C4-2B (cell line): ENCODE data around the gene GNB1L.

Source experiments
- H3K27ac ChIP-seq: fragments of 450-650 bp; 2 replicates; pipeline ENCODE4 v1.5.1; 2017
- CTCF ChIP-seq: fragments of 450-650 bp; conservative IDR thresholded peaks from 2 replicates; pipeline ENCODE4 v1.5.1; 2017; ENCODE audit warnings: mild to moderate bottlenecking
- ZFX ChIP-seq: fragments of 450-650 bp; IDR thresholded peaks from 2 replicates; pipeline ENCODE4 v1.6.1; 2017

Gene GNB1L

GRCh38 chr22:19751497-19752245 lies 103.0 kb downstream of the GNB1L start:
- no peak overlapping the region for H3K27ac ChIP-seq
- TF ChIP-seq ZFX (no peak), CTCF (no peak)

GRCh38 chr22:19750507-19751490 lies 103.9 kb downstream of the GNB1L start:
- no peak overlapping the region for H3K27ac ChIP-seq
- TF ChIP-seq CTCF (no peak), ZFX (no peak)

GRCh38 chr22:19749876-19750275 lies 104.8 kb downstream of the GNB1L start:
- TF ChIP-seq CTCF (no peak), ZFX (no peak)
- no peak overlapping the region for H3K27ac ChIP-seq

- TF ChIP-seq ZFX (no peak), CTCF (no peak)
- no peak overlapping the region for H3K27ac ChIP-seq
Measured at GRCh38 chr22:19748991-19749664, 105.5 kb downstream of the GNB1L start.

DNA sequence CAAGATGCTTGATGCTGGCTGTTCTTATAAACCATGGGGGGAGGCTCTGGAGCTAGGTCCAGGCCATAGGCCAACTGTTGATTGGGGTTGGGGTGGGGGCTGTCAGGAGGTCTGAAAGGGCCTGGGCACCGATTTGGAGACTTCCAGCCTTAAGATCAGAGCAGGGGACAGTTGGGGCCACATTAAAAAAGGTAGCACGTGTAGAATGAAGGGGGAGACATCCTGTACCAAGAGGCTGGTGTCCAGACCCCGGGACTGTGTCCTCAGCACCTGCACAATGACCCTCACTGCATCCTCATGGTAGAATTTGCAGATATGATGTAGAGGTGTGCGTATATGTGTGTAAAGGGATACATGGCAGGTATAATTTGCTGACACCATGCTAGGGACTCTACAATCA lies 106.5 kb downstream of the GNB1L start:
- TF ChIP-seq CTCF: no peak
- no peak for TF ChIP-seq ZFX
- H3K27ac ChIP-seq: no peak overlapping the region

DNA sequence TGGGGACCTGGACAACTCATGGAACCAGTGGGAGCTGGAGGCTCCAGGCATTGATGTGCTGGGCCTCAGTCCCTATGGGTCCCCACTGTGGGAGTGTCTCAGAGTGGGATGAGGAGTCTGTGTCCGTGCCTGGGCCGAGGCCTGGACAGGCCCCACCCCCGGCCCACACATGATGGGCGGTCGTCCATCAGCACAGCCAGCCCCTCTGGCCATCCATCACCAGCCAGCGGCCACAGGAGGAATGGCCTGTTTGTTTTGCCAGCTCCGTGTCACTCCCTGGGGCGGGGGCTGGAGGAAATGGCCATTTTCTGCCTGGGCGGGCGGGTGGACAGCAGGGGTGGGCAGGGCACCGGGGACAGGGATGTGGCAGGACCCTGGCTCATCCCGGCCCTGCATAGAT lies 107.1 kb downstream of the GNB1L start:
- no peak for TF ChIP-seq ZFX

DNA sequence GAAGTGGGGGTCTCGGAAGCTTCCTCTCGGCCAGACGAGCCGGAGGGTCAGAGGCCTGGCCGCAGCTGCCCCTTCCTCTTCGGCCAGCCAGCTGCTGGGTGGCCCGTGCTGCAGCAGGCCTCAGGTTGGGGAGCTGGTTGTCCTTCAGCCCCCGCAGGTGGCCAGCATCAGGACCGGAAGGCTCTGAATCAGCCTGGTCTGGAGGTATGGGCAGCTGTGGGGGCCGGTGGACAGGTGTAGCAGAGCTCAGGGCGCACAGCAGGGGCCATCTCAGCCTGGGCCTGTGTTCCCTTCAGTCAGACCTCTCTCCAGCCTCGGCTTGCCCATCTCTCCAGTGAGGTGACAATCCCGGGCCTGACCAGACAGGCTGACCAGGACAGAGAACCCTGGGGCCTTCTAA lies 107.9 kb downstream of the GNB1L start:
- no peak for TF ChIP-seq ZFX
- H3K27ac ChIP-seq: no peak overlapping the region

More for the DNA sequence above, 107.1 kb downstream of the GNB1L start:
- no peak overlapping the region for H3K27ac ChIP-seq
